GM19324 (cell line): ENCODE data around the gene TRAFD1.
"Not testable (repeated sequence)": the region's sequence is repeated elsewhere in the genome, so short reads cannot be mapped to it uniquely, and the experiment has no call there.

Experiments
- ATAC-seq: cut with Tn5 transposase; IDR thresholded peaks from one replicate; pipeline ENCODE4 v1.9.1; 2021; ENCODE audit warnings: mild to moderate bottlenecking, moderate library complexity; ENCODE audit not compliant: unreplicated experiment, low FRiP score

TRAFD1 gene

DNA sequence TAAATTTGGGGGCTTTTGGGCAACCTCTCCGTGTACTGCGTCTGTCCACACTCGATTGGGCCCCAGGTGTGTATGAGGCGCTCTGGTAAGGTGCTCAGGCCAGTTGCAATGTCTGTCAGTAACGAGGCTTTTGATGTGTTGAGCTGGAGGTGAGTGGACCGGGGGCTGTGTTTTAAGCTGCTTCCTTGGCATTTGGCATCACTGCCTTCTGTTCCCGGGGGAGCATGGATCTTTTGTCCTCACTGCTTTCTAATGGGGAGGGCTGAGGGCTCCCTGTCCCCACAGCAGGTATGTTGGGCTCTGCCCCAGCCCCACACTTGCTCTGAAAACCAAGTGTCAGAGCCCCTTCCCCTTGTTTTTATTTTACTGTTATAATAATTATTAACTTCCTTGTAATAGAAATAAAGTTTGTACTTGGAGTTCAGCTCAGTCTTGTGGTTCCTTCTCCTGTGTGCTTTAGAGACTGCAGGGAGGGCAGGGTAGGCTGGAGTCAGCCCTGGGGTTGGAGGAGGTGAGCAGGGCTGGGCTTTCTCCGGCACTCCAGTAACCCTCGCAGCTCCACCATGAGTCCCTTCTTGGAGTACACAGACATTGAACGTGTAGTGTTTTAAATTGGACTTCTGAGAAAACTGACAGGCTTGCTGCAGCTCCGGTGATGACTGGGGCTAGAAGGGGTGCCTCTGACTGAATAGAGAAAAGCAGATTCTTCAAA is 28.0 kb downstream of the TRAFD1 start:
- ATAC-seq: no peak

DNA sequence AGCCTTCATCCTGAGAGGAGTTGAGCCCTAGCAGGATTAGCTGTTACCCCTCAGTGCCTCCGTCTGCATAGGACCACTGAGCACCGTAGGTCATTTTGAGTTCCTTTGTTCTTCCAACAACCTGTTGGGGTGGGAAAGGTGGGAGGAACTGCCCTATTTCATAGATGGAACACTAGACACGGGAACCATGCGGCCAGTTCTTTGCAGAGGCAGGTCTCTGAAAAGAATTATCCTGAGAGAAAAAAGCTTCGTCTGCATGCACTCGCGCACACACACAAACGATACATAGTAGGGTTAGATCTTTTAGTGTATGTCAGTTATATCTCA is 28.5 kb downstream of the TRAFD1 start:
- no peak for ATAC-seq

DNA sequence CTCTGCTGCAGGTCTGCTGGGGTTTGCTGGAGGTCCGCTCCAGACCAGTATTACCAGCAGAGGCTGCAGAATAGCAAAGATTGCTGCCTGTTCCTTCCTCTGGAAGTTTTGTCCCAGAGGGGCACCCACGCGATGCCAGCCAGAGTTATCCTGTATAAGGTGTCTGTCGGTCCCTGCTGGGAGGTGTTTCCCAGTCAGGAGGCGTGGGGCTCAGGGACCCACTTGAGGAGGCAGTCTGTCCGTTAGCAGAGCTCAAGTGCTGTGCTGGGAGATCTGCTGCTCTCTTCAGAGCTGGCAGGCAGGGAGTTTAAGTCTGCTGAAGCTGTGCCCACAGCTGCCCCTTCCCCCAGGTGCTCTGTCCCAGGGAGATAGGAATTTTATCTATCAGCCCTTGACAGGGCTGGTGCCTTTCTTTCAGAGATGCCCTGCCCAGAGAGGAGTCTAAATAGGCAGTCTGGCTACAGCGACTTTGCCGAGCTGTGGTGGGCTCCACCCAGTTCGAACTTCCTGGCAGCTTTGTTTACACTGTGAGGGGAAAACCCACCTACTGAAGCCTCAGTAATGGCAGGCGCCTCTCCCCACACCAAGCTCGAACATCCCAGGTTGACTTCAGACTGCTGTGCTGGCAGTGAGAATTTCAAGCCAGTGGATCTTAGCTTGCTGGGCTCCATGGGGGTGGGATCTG is 33.2 kb downstream of the TRAFD1 start:
- ATAC-seq: not testable (repeated sequence)

DNA sequence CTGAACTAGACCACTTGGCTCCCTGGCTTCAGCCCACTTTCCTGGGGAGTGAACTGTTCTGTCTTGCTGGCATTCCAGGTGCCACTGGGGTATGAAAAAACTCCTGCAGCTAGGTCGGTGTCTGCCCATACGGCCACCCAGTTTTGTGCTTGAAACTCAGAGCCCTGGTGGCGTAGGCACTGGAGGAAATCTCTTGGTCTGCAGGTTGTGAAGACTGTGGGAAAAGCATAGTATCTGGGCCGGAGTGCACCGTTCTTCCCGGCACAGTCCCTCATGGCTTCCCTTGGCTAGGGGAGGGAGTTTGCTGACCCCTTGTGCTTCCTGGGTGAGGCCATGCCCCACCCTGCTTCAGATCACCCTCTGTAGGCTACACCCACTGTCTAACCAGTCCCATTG is 33.8 kb downstream of the TRAFD1 start:
- no peak for ATAC-seq

DNA sequence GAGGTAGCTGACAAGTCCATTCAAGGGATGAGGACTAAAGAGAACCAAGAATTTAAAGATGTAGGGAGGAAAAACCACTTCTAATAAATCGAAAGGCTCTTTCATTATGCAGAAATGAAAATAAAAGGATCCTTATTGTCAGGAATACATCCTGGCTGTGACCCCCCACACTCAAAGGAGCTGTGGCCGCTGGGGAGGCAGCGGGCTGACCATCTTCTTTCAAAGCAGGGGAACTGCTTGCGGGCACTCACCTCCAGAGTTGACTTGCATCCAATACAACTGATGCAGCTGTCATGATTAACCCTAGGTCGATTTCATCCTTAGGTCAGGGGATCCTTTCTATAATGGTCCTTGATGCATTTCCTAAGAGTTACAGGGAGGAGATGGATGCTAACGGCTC is 35.3 kb downstream of the TRAFD1 start:
- ATAC-seq: no peak

DNA sequence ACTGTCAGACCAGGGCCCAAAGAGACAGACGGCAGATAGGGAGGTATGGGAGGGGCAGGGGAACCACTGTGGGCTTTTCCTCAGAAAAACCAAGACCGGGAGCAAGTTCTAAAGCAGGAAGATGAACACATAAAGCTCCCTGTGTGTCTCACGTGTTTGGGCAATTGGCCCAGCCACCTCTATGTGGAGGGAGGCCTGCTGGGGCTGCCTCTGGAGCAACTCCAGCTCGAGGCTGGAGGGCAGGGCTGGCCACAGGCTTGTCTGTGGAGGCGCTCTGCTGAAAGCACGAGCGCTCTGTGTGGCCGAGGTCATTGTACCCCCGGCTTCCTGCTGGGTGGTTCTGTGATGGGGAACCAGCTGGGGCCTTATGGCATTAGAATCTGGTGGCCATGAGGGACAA is 36.4 kb downstream of the TRAFD1 start:
- ATAC-seq: no peak

DNA sequence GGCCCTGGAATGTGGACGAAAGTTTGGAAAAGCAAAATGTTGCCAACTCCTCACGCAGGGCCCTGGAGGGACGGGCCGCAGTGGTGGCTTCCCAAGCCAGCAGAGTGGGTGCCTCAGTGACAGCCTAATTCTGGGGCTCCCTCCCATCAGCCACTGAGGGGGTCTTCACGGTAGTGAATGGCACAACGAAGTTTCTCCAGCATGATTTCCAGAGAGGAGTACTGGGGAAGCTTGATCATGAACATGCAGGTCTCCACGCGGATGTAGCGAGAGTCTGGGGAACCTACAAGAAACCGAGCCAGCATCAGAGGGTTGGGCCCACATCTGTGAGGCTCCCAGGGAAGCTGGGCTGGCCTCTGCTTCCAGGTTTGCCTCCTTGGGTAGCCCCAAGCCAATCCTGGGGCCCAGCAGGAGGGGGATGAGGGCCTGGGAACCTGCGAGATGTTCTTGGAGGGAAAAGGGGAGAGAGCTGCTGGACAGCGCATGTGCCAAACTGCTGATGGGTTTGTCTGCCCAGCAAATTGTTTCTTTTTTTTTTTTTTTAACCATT is 37.0 kb downstream of the TRAFD1 start:
- no peak for ATAC-seq

DNA sequence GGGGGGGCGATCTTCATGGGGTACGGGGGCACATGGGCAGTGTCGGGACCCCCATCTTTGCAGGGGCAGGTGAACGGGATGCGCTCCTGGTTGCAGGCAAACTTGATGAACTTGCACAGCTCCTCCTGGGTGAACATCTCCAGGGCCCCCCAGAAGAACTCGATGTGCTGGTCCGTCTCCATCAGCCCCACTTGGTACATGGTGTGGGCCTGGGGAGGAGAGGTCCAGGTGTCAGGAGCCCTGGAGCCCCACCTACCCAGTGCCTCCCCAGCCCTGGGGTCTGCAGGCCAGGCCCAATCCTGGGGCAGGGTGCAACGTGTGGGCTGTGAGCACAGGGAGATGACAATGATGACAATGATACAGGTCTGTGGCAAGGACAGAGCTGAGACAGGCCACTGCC is 37.7 kb downstream of the TRAFD1 start:
- no peak for ATAC-seq

DNA sequence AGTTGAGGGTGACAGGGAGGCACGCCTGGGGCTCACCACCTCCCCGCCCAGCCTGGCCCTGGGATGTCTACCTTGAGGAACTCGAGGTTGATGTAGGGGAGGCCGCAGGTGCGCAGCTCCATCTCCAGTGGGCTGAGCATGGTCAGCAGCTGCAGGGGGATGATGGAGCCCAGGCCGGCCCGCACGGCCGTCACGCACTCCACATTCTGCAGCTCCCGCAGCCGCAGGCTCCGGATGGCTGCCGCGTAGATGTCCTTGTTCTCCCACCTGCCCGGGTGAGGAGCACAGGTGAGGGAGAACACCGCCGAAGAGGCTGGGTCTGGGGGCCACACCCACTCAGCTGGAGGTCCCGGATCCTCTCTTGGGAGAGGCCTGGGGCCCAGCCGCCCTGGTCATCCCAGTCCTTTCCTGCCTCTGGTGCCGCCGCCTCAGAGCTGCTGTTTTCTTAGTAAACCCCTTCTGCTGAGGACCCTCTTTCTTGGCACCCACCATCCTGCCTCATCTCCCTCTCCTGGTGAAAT is 38.2 kb downstream of the TRAFD1 start:
- no peak for ATAC-seq

DNA sequence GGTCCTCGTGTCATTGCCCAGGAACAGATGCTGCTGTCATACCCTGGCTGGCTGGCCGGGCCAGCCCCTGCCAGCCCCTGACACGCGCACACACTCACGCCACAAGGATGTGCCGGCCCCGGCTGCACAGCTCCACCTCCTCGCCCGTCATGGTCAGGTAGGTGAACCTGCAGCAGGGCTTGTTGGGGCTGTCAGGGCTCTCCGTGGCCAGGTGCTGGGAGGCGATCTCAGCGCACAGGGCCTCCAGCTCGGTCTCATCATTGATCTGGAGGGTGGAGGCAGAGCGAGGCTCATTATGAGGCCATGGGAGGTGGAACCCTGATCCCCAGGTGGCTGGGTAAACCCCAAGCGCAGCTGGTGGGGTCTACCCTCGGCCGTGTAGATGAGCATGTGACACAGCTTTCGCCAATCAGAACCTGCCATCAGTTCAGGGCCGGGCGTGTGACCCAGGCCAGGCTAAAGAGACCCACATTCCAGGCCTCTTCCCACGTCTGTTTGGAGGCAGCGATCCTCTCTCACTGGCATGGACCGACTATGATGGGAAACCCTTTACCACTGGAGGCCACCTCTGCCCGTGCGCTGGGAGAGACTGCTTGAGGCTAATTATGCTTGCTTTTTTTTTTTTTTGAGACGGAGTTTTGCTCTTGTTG is 38.8 kb downstream of the TRAFD1 start:
- no peak for ATAC-seq

DNA sequence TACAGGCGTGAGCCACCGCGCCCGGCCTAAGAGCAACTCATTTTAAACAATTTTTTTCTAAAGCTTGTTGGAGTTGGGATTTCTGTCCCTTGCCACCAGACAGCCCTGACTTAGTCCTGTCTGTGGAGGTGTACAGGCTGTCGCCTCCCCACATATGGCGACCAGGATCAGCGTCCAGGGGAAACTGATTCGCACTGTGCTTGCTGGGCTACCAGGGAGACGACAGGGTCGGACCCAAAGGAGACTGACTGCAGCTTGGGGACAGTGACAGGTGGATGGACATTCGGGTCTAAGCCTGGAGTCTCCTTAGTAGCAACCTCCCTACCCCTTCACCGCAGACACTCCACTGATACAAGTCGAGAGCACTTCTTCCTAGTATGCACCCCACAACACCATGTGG is 40.3 kb downstream of the TRAFD1 start:
- no peak for ATAC-seq

DNA sequence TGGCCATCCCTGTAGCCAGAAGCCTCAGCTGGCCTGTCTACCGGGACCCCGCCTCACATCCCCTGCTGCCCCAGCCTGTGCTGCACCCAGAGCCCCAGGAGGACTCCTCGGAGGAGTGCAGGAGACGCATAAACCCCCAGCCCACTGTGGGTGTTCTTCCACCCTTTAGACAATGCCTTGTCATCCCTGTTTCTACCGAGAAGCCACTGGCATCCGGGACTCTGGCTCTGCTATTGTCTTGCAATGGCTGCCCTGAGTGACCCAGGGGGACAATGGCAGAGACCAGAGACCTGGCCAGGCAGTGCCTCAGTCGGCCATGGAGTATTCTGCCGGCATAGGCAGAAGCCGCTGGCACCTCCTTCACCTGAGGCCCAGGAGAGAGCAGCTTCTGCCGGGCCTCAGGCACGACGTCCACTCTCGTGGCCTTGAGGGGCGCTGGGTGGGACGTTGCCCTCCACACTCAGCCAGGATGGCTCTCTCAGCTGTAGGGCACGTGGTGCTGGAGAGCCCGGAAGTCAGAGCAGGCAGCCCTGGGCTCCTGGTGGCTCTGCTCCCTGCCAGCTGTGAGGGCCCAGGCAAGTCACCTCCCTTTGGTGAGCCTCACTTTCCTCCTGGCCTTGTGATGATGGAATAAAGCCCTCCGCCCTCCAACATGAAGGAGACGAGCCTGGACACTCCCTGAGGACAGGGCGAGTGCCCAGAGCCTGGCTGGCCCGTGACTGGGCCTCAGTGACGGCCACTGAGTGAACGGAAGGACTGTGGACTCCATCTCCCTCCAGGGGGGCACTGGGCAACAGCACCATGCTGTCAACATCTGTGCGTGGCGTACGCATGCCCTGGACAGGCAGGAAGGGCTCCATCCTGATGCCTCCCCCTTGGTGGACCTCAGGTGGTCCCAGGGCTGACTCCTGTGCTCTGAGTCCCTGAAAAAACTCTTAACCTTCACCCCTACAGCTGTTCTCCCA is 41.0 kb downstream of the TRAFD1 start:
- ATAC-seq: no peak

DNA sequence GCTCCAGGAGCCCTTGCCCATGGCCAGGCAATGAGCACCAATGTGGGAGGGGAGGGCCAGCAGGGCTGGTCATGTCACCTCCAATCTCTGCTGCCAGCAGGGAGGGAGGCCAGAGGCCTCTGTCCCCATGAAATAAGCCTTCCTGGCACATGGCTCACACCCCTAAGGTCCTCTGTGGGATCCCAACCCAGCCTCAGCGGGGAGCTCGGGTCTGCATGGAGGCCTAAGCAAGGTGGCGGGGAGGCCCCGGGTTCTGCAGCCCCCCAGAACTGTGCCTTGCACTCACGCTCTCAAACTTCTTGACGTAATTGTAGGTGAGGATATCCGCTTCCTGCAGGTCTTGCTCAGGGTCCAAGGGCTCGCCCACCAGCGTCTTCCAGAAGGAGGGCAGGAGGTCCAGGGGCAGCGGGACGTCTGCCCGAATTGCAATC is 41.7 kb downstream of the TRAFD1 start:
- no peak for ATAC-seq

DNA sequence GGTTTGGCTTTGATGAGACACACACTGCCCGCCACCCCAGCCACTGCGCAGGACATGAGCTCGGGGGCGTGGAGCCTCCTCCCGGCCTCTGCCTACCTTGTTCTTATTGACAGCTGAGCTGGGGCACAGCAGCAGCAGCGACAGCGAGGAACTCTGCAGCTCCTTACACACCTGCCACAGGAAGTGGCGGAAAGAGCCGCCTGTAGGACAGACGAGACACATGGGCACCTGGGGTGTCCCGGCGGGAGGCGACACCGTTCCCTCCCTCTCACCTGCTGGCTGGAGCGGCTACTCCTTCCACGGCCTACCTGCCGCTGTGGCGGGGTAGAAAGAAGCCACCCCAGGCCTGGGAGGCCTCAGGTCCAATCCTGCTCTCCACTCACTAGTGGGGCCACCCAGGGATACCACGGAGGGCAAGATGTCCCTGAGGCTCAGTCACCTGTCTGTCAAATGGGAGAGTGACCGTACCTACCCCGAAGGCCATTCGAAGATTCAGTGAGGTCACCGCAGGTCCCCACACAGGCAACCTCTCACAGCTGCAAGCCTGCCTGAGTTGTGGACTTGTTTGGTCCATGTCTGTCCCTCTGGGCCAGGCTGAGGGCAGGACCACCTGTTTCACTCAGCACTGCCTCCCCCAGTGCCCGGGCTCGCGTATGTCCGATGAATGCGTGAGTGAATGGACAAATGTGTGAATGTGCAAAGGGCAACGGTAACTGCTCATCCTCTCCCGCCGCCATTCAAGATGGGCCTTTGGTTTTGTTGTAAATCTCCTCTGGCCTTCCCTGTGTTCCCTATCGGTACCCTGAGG is 42.6 kb downstream of the TRAFD1 start:
- no peak for ATAC-seq

DNA sequence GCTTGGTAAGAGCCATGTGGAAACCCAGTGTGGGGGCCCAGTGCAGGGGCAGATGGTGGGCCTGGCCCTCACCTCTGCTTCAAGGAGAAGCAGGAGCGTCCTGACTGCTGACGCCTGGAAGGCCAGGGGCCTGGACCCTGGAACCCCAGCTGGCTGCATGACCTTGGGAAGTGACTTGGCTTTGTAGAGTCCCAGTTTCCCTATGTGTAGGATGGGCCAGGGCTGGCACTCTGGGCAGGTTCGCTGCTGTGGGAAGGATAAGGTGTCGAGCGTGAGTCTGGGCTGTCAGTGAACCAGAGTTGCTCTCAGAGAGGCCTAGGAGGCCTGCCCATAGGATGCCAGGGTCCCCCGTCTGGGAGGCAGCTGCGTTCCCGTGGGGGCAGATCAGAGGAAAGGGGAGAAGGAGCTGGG is 43.2 kb downstream of the TRAFD1 start:
- ATAC-seq: no peak

DNA sequence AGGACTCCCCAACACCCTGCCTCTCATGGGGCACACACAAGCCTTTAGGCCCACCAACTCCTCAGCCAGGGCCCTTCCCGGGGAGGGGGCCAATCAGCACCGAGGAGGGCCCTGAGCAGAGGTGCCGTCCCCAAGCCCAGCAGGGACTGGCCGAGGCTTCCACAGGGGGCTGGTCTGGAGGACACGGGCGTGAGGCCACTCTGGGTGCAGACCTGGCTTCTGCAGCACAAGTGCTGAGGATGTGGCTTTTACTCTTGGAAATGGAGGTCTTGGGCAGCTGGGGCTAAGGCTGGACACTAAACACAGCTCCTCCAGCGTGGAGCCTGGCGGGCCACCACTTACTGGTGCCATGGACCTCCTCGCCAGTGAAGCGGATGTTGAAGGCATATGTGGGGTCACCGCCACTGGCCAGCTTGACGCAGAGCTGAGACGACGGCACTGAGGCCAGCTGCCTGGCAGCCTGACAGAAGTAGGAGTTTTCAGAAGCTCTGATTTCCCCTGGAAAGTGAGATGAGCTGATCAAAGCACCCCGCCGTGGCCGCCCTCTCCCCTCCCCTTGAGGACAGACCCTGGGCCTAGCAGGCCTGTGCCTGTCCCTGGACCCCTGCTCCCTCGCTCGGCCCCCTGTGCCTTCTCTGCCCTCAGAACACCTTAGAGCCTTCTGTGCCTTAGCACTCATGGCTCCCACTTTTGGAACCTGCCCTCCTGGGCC is 44.0 kb downstream of the TRAFD1 start:
- ATAC-seq: no peak

DNA sequence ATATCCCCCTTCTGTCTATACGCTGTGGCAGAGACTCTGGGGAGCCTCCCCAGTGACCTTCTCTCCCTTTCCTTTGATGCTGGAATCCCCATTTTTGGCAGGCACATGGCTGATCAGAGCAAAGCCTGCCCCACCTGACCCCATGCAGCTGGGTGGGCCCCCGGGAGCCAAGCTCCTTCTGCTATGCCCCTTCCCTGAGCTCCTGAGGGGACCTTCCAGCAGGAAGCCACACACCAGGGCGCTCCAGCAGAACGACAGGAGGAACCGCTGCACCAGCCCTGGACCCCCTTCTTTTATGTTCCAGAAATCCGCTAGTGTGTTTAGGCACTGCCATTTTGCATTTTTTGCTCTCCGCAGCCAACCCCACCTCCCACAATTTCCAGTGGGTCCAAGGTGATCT is 44.6 kb downstream of the TRAFD1 start:
- ATAC-seq: no peak

DNA sequence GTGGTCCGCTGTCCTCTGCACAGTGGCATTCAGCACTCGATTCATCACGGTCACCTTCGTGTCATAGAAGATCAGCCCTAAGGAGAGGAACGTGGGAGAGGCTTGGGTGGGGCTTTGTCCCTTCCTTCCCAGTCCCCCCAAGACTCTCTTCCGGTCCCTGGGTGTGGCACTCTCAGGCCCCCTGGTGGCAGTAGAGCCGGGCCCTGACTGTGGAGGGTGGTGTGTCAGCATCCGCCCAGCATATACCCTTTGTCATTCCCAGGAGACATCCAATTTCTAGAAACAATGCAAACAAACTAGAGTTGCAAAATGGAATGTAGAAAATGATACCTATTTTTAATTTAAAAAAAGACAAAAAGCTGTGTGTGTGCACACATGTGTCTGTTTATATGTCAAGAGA is 45.0 kb downstream of the TRAFD1 start:
- no peak for ATAC-seq
